Transverse colon (tissue), 4 donors: ENCODE measurements around the gene GPR150. TPM values are rescaled to one million over a fixed set of nuclear protein-coding genes. Genes with fewer than 3 reads are reported as not detected.

Experiments used
- DNase-seq: peaks from one replicate; pipeline ENCODE4 v3.0.0-alpha.2; 2019
- H3K27ac ChIP-seq, 4 donors: fragments of 200-600 bp; sonication (generic); 2 replicates each; pipeline ENCODE4 v1.5.1; 2016 to 2018; ENCODE audit warnings: inconsistent platforms in 4 of 4
- H3K27me3 ChIP-seq: fragments of 200-600 bp; sonication (generic); 2 replicates; pipeline ENCODE4 v1.5.1; 2017; ENCODE audit warnings: inconsistent platforms
- H3K36me3 ChIP-seq, 4 donors: fragments of 200-600 bp; sonication (generic); 2 replicates each; pipeline ENCODE4 v1.5.1; 2017 to 2019; ENCODE audit warnings: inconsistent platforms in 4 of 4
- H3K4me1 ChIP-seq, 4 donors: fragments of 200-600 bp; sonication (generic); 2 replicates each; pipeline ENCODE4 v1.5.1; 2017 to 2020; ENCODE audit warnings: inconsistent platforms in 4 of 4
- H3K4me3 ChIP-seq, 4 donors: fragments of 200-600 bp; sonication (generic); 1 replicate in 1 of 4; 2 replicates in 3 of 4; pipeline versions ENCODE4 v1.5.1 to v1.6.1; 2017 to 2019; ENCODE audit warnings: inconsistent platforms in 4 of 4
- H3K9me3 ChIP-seq, 2 donors: fragments of 200-600 bp; sonication (generic); 2 replicates each; pipeline ENCODE4 v1.5.1; 2017 to 2019; ENCODE audit warnings: inconsistent platforms in 2 of 2
- EP300 ChIP-seq: sonication (generic); formaldehyde crosslinking; IDR thresholded peaks from one replicate; pipeline ENCODE4 v1.6.1; 2017; ENCODE audit warnings: antibody characterized with exemption, low read depth
- POLR2A ChIP-seq: fragments of 450-650 bp; IDR thresholded peaks from one replicate; pipeline ENCODE4 v1.6.1; 2016; ENCODE audit warnings: antibody characterized with exemption, mild to moderate bottlenecking, moderate library complexity
- POLR2AphosphoS5 ChIP-seq, 3 donors: sonication (generic); formaldehyde crosslinking; IDR thresholded peaks; one replicate each; pipeline ENCODE4 v1.6.1; 2016; ENCODE audit warnings: antibody characterized with exemption in 3 of 3
- WGBS, 2 donors: methylation state at CpG; one replicate each; pipeline ENCODE4 v1.1.5; 2018; ENCODE audit warnings: low coverage in 1 of 2; 5-methylcytosine and 5-hydroxymethylcytosine counted together
- in situ Hi-C, 4 donors: fragments of 200-750 bp; cut with MboI; loops; one replicate each; pipeline versions ENCODE4 v1.15.0 to v1.15.1; 2017; ENCODE audit warnings: low sequenced_read_pairs in 3 of 4, low pct_ligation_motif_present in 1 of 4, low pct_unique_long_range_greater_than_20kb in 1 of 4
- intact Hi-C: fragments of 100-400 bp; cut with DNase I; formaldehyde crosslinking; loops from one replicate; pipeline ENCODE4 v1.15.1; 2023; ENCODE audit warnings: low total_unique reads
- total RNA-seq, 4 donors: library from RNA; depleted of rRNA; stranded (reverse); fragments of >200 nt; gene quantifications; one replicate each; pipeline ENCODE4 v1.1.0, GENCODE V29; 2016
- TF ChIP-seq, protein P1 (sequence below), 5 experiments: fragments of 200-600 bp in 3 of 5; fragments of 450-650 bp in 2 of 5; sonication (generic) in 3 of 5; IDR thresholded peaks; 1 replicate in 2 of 5; 2 replicates in 3 of 5; pipeline ENCODE4 v1.5.1; 2016 to 2017; ENCODE audit warnings: antibody characterized with exemption in 5 of 5, inconsistent platforms in 3 of 5, mild to moderate bottlenecking in 2 of 5, moderate library complexity in 1 of 5

The GPR150 gene
- total RNA-seq, 4 donors from 2014 or later: 0.41 to 0.60 TPM; not detected in 2

GRCh38 chr5:95634081-95634480, 14.2 kb downstream of the GPR150 start:
- TF ChIP-seq, protein P1, sequence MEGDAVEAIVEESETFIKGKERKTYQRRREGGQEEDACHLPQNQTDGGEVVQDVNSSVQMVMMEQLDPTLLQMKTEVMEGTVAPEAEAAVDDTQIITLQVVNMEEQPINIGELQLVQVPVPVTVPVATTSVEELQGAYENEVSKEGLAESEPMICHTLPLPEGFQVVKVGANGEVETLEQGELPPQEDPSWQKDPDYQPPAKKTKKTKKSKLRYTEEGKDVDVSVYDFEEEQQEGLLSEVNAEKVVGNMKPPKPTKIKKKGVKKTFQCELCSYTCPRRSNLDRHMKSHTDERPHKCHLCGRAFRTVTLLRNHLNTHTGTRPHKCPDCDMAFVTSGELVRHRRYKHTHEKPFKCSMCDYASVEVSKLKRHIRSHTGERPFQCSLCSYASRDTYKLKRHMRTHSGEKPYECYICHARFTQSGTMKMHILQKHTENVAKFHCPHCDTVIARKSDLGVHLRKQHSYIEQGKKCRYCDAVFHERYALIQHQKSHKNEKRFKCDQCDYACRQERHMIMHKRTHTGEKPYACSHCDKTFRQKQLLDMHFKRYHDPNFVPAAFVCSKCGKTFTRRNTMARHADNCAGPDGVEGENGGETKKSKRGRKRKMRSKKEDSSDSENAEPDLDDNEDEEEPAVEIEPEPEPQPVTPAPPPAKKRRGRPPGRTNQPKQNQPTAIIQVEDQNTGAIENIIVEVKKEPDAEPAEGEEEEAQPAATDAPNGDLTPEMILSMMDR (IDR thresholded peaks at IDR 0.05): no peak
- TF ChIP-seq POLR2AphosphoS5 (IDR thresholded peaks at IDR 0.05): no peak
- TF ChIP-seq EP300: no peak
- TF ChIP-seq POLR2A: no peak
- Histone ChIP-seq H3K4me3 (no peak overlapping the region), H3K4me1 (peaks cover 0 to 4% (median 2%) of the 10 kb centered on the region in 4 donors), H3K36me3 (no peaks in the 10 kb centered on the region), H3K9me3 (no peaks in the 10 kb centered on the region), H3K27ac (no peak overlapping the region), H3K27me3 (no peaks in the 10 kb centered on the region)
- intact Hi-C loops: loop anchor here (10.0 kb wide), 1 partner anchor 701 kb away; no protein-coding TSS in a partner anchor
- in situ Hi-C loops: loop anchor here in 1 of 4 donors (25.0 kb wide), 1 partner anchor 703 kb away; no protein-coding TSS in a partner anchor
- DNase-seq: no peak
- 95 to 100% methylated on average over 1 to 3 of the region's 3 CpGs for WGBS, 2 donors

DNA sequence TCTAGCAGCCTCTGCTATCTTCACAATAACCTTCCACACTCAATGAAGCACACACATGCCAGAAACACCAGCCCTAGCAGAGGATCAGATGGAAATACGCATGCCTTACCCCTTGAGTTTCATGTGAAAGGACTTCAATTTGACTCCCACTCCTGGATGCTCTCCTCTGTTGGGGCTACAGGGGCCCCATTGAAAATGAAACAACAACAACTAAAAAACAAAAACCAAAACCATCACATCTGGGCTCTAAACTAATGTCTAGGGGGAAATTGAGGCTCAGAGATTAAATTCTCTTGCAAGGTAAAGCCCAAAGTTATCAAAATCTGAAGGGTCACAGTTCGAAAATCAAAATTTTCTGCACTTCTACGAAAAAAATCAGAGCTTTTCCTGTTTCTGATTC, 18.7 kb downstream of the GPR150 start:
- DNase-seq: no peak
- in situ Hi-C loops: loop anchor here in 1 of 4 donors (25.0 kb wide), 1 partner anchor 699 kb away; no protein-coding TSS in a partner anchor

DNA sequence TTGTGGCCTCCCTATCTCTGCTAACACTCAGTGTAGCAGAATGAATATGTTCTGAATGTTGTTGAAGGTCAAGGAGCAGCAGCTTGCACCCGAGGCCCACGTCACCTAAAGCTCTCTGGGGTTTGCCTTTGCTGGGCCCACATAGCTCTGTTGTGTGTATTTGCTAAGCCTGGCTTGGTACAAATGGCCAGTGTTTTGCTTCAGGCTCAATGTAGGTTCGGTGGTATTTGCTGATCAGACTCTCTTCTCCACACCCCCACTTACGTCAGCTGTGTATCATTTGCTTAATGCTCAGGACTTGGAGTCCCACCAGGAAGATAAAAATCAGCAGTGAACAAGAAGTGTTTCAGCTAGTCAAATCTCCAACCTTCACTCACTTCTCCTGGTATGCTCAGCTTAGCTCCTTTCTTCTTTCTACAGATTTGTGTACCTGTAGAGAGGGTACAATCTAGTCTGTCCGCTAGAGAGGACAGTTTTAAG, 21.9 kb downstream of the GPR150 start:
- Histone ChIP-seq H3K4me1 (peaks cover 0 to 11% (median 5%) of the 10 kb centered on the region in 4 donors), H3K27ac (peak overlapping the region in 3 of 4 donors; percentile 41 to 58 (median 51)), H3K4me3 (no peak overlapping the region), H3K36me3 (no peaks in the 10 kb centered on the region), H3K27me3 (no peaks in the 10 kb centered on the region), H3K9me3 (no peaks in the 10 kb centered on the region)
- no peak for DNase-seq
- in situ Hi-C loops (loop anchor here in 1 of 4 donors (25.0 kb wide), 1 partner anchor 696 kb away; no protein-coding TSS in a partner anchor), intact Hi-C loops (loop anchor here (10.0 kb wide), 1 partner anchor 203 kb away; no protein-coding TSS in a partner anchor)
- WGBS, 2 donors: 75 to 81% methylated on average over 2 to 5 of the region's 5 CpGs
- TF ChIP-seq EP300: no peak
- peak in 2 of 3 donors; percentile 21 to 55 for TF ChIP-seq POLR2AphosphoS5 (IDR thresholded peaks at IDR 0.05)
- TF ChIP-seq POLR2A: peak; percentile 19

More for the DNA sequence above, 18.7 kb downstream of the GPR150 start:
- Histone ChIP-seq H3K27ac (no peak overlapping the region), H3K4me3 (no peak overlapping the region), H3K9me3 (no peaks in the 10 kb centered on the region), H3K4me1 (no peaks in the 10 kb centered on the region), H3K36me3 (no peaks in the 10 kb centered on the region), H3K27me3 (no peaks in the 10 kb centered on the region)
- 78 to 80% methylated on average over 3 of the region's 3 CpGs for WGBS, 2 donors
- TF ChIP-seq POLR2AphosphoS5 (IDR thresholded peaks at IDR 0.05): no peak
- intact Hi-C loops: loop anchor here (10.0 kb wide), 1 partner anchor 696 kb away; no protein-coding TSS in a partner anchor

DNA sequence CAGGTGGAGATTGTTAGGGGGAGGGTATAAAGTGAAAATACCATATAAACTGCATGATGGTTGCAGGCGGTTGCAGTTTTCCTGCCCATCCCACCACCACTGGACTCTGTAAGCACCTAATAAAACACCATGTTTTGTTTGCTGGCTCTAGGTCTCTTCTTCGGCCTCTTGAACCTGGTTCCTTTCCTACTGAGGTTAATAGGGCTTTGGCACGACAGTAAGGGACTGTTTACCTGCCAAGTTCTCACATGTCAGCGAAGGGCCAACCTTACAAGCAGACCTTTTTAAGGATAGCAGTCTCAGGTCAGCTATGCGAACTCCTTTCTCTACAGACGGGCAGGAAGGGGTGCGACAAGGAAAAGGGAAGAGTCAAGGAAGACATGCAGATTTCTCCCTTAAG, 23.3 kb downstream of the GPR150 start:
- intact Hi-C loops (loop anchor here (10.0 kb wide), 1 partner anchor 202 kb away; no protein-coding TSS in a partner anchor), in situ Hi-C loops (loop anchor here in 1 of 4 donors (25.0 kb wide), 1 partner anchor 694 kb away; no protein-coding TSS in a partner anchor)
- no peak overlapping the region for H3K4me3 ChIP-seq

More for the DNA sequence above, 23.3 kb downstream of the GPR150 start:
- H3K36me3 ChIP-seq: no peaks in the 10 kb centered on the region
- H3K27ac ChIP-seq: no peak overlapping the region
- 90% methylated on average over 7 of the region's 7 CpGs for WGBS, 2 donors
- TF ChIP-seq POLR2A: no peak
- TF ChIP-seq EP300: no peak
- no peak for TF ChIP-seq POLR2AphosphoS5 (IDR thresholded peaks at IDR 0.05)
- TF ChIP-seq, protein P1 (IDR thresholded peaks at IDR 0.05): no peak
- no peak for DNase-seq
- H3K9me3 ChIP-seq: no peaks in the 10 kb centered on the region
- H3K4me1 ChIP-seq: peaks cover 10 to 24% (median 16%) of the 10 kb centered on the region in 4 donors
- H3K27me3 ChIP-seq: no peaks in the 10 kb centered on the region
